Effector memory CD8-positive, alpha-beta T cell (primary cell): ENCODE measurements around the gene DTD2.

Experiments
- ATAC-seq: fragments of 150-1000 bp; cut with Tn5 transposase; replicated peaks from 2 replicates; pipeline ENCODE4 v1.10.0; 2021; ENCODE audit warnings: mild to moderate bottlenecking, moderate library complexity
- DNase-seq, 3 experiments: peaks; one replicate each; pipeline ENCODE4 v3.0.0; 2021
- H3K27ac Mint-ChIP-seq, 2 donors: one replicate each; pipeline ENCODE4 v1.8.0; 2022; ENCODE audit warnings: mild to moderate bottlenecking in 2 of 2, mixed read lengths in 2 of 2, moderate library complexity in 2 of 2
- H3K27me3 Mint-ChIP-seq, 2 donors: one replicate each; pipeline ENCODE4 v1.8.0; 2022; ENCODE audit warnings: mixed read lengths in 2 of 2
- H3K36me3 Mint-ChIP-seq: one replicate; pipeline ENCODE4 v1.8.0; 2022; ENCODE audit warnings: mild to moderate bottlenecking, moderate library complexity, mixed read lengths; ENCODE audit not compliant: insufficient read depth
- H3K4me1 Mint-ChIP-seq, 2 donors: one replicate each; pipeline ENCODE4 v1.8.0; 2022; ENCODE audit warnings: low read depth in 2 of 2, mixed read lengths in 2 of 2
- H3K4me3 Mint-ChIP-seq, 2 donors: one replicate each; pipeline ENCODE4 v1.8.0; 2022; ENCODE audit warnings: mild to moderate bottlenecking in 2 of 2, mixed read lengths in 2 of 2, moderate library complexity in 2 of 2
- H3K9me3 Mint-ChIP-seq, 2 donors: one replicate each; pipeline ENCODE4 v1.8.0; 2022; ENCODE audit warnings: mixed read lengths in 2 of 2

The DTD2 gene

DNA sequence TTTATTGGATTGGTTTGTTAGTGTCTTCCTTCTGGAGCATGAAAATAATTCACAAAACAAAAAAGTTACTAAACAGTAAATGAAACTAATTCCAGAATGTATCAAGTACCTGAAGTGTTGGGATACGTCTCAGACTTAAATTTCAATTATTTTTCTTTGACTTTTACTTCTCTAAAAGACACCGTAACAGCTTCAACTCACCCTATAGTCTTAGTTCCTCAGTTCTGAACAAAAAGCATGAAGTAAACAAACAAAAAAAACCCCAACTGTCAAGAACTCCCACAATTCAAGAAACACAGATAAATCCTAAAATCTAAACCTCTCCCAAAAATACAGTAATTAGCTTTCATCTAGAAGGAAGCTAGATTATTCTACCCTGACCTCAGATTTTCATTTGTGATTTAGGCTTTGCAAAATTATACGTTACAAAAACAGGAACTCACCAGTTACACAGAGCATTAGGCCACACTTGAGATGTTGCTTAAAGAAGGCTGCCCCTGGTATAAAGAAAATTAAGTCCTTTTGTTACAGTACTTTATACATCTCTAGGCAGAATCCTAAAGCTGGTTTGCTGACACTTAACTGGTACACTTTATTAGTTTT is 47.2 kb downstream of the DTD2 start:
- Mint-ChIP-seq H3K4me3 (no peak overlapping the region), H3K9me3 (no peaks in the 10 kb centered on the region), H3K4me1 (peaks cover 2 to 12% of the 10 kb centered on the region in 2 donors), H3K36me3 (peaks cover 3% of the 10 kb centered on the region), H3K27me3 (no peaks in the 10 kb centered on the region), H3K27ac (peak overlapping the region in 1 of 2 donors; percentile 4)
- DNase-seq, result no peak
- no peak for ATAC-seq

DNA sequence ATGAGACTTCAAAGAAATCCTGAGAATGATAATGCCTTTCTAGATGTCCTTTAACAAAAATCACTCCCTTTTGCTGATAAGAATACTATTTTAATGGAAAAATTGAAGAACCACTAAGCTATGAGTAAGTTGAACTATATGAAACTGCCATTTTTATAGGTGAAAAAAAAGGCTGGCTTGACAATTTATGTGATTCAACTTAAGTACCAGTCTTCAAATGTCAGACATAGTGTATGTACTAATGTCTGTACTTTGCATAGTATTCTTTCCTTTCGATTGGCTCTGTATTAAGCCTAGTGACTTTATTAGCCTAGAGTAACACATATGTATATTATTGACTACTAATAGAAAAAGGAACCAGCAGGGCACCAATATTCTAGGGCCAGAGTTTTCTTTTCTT is 48.9 kb downstream of the DTD2 start:
- peaks cover 3% of the 10 kb centered on the region for H3K36me3 Mint-ChIP-seq
- H3K4me1 Mint-ChIP-seq, result peaks cover 2 to 4% of the 10 kb centered on the region in 2 donors
- no peak for DNase-seq
- H3K4me3 Mint-ChIP-seq, result no peak overlapping the region
- no peaks in the 10 kb centered on the region for H3K27me3 Mint-ChIP-seq
- H3K27ac Mint-ChIP-seq, result no peak overlapping the region
- no peaks in the 10 kb centered on the region for H3K9me3 Mint-ChIP-seq
- ATAC-seq, result no peak

- DNase-seq (no peak), ATAC-seq (no peak)
- H3K36me3 Mint-ChIP-seq, result peaks cover 8% of the 10 kb centered on the region
- H3K27ac Mint-ChIP-seq, result peak overlapping the region in 1 of 2 donors; percentile 22
- no peaks in the 10 kb centered on the region for H3K27me3 Mint-ChIP-seq
- H3K9me3 Mint-ChIP-seq, result no peaks in the 10 kb centered on the region
- H3K4me3 Mint-ChIP-seq, result no peak overlapping the region
- peaks cover 1 to 8% of the 10 kb centered on the region in 2 donors for H3K4me1 Mint-ChIP-seq
Observed at GRCh38 chr14:31405599-31406232, 51.6 kb downstream of the DTD2 start.

GRCh38 chr14:31405106-31405505 is 52.2 kb downstream of the DTD2 start:
- Mint-ChIP-seq H3K27ac (peak overlapping the region in 1 of 2 donors; percentile 22), H3K36me3 (peaks cover 8% of the 10 kb centered on the region), H3K4me1 (peaks cover 1 to 10% of the 10 kb centered on the region in 2 donors), H3K9me3 (no peaks in the 10 kb centered on the region), H3K4me3 (no peak overlapping the region), H3K27me3 (no peaks in the 10 kb centered on the region)
- DNase-seq (no peak), ATAC-seq (no peak)

GRCh38 chr14:31403707-31404106 is 53.6 kb downstream of the DTD2 start:
- H3K27ac Mint-ChIP-seq, result no peak overlapping the region
- H3K4me1 Mint-ChIP-seq, result peaks cover 1 to 12% of the 10 kb centered on the region in 2 donors
- no peaks in the 10 kb centered on the region for H3K9me3 Mint-ChIP-seq

GRCh38 chr14:31402764-31403439 is 54.4 kb downstream of the DTD2 start:
- DNase-seq (no peak), ATAC-seq (no peak)
- Mint-ChIP-seq H3K4me1 (peaks cover 1 to 12% of the 10 kb centered on the region in 2 donors), H3K27me3 (no peaks in the 10 kb centered on the region), H3K36me3 (peaks cover 11% of the 10 kb centered on the region), H3K4me3 (no peak overlapping the region), H3K9me3 (no peaks in the 10 kb centered on the region), H3K27ac (no peak overlapping the region)

More at GRCh38 chr14:31403707-31404106, 53.6 kb downstream of the DTD2 start:
- ATAC-seq (no peak), DNase-seq (no peak)
- Mint-ChIP-seq H3K36me3 (peaks cover 11% of the 10 kb centered on the region), H3K27me3 (no peaks in the 10 kb centered on the region), H3K4me3 (no peak overlapping the region)

- no peaks in the 10 kb centered on the region for H3K27me3 Mint-ChIP-seq
- no peaks in the 10 kb centered on the region for H3K9me3 Mint-ChIP-seq
- no peak for DNase-seq
- no peak overlapping the region for H3K4me3 Mint-ChIP-seq
- H3K4me1 Mint-ChIP-seq, result peaks cover 1 to 10% of the 10 kb centered on the region in 2 donors
- H3K36me3 Mint-ChIP-seq, result peaks cover 10% of the 10 kb centered on the region
- no peak overlapping the region for H3K27ac Mint-ChIP-seq
- ATAC-seq, result no peak
Observed at GRCh38 chr14:31401369-31401932, 55.9 kb downstream of the DTD2 start.

DNA sequence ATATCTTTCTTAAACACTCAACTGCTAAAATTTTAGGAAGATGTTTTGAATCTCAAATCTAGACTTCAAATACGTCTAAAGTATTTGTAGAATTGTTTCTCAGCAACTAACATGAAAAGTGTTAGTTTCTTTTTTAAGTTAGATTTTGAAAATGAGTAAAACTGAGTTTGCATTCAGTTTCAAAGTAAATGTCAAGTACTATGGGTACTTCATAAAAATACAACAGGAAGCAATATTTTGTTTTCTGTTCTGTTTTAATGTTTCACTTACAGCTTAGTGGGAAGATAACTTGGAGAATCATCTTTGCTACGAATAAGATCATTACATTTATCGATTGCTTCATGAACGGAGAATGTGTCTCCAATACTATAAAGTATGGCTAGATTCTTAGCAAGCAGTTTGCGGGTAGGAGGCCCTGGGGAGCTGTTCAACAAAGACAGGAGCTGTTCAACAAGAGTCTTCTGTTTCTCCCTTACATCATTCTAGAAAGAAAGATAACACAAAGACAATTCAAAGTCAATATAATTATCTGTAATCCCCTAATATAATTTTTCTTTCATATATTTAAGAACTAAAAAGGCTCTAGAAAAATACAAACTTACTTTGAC is 57.2 kb downstream of the DTD2 start:
- Mint-ChIP-seq H3K4me3 (no peak overlapping the region), H3K27me3 (no peaks in the 10 kb centered on the region), H3K27ac (peak overlapping the region in 1 of 2 donors; percentile 32), H3K9me3 (no peaks in the 10 kb centered on the region), H3K36me3 (peaks cover 12% of the 10 kb centered on the region), H3K4me1 (peaks cover 1 to 8% of the 10 kb centered on the region in 2 donors)
- no peak for ATAC-seq
- no peak for DNase-seq
